ENCODE results near the gene ERP44.

ERP44 gene

DNA sequence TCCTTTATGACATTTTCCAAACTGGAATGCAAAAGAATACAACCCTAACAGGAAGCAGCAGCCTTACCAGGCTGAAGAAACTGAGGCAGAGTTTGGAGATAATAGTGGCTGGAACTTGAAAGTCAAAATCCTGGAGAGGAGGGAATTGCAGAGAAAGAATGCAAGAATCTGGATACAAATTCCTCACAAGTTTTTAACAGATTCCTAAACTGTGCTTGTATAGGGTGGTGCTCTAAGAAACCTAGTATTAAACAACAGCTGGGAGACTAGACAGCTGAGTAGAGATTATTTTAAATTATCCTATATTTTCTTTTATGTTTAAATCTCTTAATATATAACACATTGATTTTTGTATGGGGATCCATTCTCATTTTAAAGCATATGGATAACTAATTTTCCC is 31.0 kb upstream of the ERP44 start:
- TF ChIP-seq, protein P1, sequence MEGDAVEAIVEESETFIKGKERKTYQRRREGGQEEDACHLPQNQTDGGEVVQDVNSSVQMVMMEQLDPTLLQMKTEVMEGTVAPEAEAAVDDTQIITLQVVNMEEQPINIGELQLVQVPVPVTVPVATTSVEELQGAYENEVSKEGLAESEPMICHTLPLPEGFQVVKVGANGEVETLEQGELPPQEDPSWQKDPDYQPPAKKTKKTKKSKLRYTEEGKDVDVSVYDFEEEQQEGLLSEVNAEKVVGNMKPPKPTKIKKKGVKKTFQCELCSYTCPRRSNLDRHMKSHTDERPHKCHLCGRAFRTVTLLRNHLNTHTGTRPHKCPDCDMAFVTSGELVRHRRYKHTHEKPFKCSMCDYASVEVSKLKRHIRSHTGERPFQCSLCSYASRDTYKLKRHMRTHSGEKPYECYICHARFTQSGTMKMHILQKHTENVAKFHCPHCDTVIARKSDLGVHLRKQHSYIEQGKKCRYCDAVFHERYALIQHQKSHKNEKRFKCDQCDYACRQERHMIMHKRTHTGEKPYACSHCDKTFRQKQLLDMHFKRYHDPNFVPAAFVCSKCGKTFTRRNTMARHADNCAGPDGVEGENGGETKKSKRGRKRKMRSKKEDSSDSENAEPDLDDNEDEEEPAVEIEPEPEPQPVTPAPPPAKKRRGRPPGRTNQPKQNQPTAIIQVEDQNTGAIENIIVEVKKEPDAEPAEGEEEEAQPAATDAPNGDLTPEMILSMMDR (IDR thresholded peaks at IDR 0.05; ENCODE audit: low read depth, low read length): no peak
- no peak overlapping the region for H3K4me3 ChIP-seq (ENCODE audit: low read depth, low read length)

DNA sequence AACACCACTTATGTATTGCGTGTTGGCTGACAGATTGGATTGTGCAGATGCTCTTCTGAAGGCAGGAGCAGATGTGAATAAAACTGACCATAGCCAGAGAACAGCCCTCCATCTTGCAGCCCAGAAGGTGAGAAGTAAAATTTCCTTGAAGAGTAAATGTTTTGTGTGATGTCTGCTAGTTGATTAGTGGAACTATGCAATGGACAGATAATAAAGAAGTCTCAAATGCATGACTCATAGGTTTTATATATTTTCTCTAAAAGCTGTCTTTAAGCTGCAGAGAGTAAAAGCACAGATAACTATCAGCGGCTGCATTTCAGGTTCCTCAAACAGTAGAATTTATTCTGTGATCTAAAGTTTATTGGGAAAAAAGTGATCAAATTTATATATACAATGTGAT is 27.6 kb upstream of the ERP44 start:
- H3K4me3 ChIP-seq (ENCODE audit: low read depth, low read length): no peak overlapping the region
- TF ChIP-seq, protein P1 (IDR thresholded peaks at IDR 0.05; ENCODE audit: low read depth, low read length): no peak

DNA sequence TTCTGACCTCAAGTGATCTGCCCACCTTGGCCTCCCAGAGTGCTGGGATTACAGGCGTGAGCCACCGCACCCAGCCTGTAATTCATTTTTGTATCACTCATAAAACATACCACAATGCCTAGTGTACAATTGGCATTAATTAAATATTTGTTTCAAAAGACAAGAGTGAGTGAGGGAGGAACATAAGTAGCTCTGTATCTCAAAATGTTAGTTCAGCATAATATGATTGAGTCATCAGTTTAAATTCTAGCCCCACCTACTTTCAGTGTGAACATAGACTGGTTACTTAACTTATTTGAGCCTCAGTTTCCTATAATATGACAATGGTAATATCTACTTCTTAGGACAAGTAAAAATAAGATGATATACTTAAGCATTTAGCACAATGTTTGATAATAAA is 27.1 kb upstream of the ERP44 start:
- TF ChIP-seq, protein P1 (IDR thresholded peaks at IDR 0.05; ENCODE audit: low read depth, low read length): no peak
- no peak overlapping the region for H3K4me3 ChIP-seq (ENCODE audit: low read depth, low read length)

DNA sequence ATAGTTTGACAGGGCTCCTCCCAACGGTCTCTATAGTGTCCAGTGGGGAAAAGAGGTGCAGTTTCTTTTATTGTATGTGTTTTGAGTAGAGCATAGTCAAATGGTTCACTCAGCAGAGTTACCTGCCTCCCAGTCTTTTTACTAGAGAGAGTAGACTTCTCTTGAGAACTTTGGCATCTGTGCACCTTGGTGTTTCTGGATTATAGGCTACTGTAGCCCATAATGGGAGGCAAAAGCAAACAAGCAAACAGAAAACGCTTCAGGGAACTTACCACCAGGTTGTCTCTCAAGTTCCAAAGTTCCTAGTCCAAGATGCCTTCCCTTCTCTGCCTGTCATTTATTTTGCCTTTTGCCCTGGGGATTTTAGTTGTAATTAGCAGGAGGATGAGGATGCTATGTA is 26.4 kb upstream of the ERP44 start:
- H3K4me3 ChIP-seq (ENCODE audit: low read depth, low read length): no peak overlapping the region
- TF ChIP-seq, protein P1 (IDR thresholded peaks at IDR 0.05; ENCODE audit: low read depth, low read length): no peak

DNA sequence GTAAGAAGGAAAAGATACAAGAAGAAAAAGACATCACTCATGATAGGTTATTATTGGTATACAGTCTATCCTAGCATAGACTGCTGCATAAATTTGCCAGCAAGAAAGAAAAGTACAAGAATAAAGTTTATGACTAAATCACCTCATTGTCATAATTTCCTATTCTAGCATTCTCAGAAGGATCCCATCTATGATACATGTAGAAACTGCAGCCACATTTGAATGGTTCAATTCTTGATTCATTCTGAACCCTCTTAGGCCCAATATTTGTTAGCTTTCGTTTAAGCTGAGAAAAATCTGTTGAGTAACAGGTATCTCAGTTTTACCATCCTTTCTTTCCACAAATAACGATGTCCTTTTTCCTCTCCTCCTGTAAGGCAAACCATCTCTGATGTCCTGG is 21.5 kb upstream of the ERP44 start:
- H3K4me3 ChIP-seq (ENCODE audit: low read depth, low read length): no peak overlapping the region
- TF ChIP-seq, protein P1 (IDR thresholded peaks at IDR 0.05; ENCODE audit: low read depth, low read length): no peak

DNA sequence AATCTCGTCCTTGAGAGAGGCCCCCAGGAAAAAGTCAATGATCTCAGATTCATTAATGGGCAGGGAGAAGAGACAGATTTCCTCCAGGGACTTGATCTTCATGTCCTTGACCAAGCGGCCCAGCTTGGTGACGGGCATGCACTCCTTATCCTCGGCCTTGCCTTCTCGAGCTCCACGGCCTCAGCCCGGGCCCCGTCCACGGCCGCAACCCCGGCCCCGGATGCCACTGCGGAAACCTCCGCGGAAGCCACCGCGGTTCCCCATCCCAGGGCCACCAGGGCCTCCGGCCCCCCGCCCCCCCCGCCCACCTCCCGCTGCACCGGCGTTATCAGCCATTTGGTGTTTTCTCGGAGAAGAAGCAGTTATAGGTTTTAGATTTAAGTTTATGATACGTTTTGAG is 18.5 kb upstream of the ERP44 start:
- H3K4me3 ChIP-seq (ENCODE audit: low read depth, low read length): no peak overlapping the region
- TF ChIP-seq, protein P1 (IDR thresholded peaks at IDR 0.05; ENCODE audit: low read depth, low read length): no peak

DNA sequence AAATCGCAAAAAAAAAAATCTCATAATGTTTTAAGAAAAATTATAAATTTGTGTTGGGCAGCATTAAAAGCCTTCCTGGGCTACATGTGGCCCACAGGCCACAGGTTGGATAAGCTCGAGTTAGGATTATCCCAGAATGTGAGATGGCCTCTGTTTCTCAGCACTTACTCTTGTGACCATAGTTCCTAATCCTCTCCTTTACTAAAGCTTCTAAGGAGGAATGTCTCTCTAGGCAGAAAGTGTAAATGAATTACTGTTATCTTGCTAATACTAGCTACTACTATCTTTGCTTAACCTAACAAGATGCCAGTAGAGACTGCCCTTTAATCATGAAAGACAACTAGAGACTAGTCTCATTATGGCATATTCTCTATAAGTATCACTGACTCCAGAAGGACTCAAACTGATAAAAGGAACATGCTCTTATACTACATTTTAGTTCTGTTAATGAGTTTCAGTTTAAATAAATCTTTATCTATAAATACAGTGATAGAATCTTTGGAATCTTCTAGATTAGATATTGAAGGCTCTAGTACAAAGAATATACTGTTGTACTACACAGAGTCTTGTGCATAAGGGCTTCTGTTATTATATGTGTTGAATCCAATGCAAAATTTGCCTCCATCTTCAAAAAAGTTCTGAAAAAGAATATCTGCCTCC is 14.0 kb upstream of the ERP44 start:
- no peak overlapping the region for H3K4me3 ChIP-seq (ENCODE audit: low read depth, low read length)
- TF ChIP-seq, protein P1 (IDR thresholded peaks at IDR 0.05; ENCODE audit: low read depth, low read length): no peak
